GM18868 (cell line): ENCODE data around the gene LSM7.

Source experiments
- ATAC-seq: cut with Tn5 transposase; IDR thresholded peaks from one replicate; pipeline ENCODE4 v1.9.1; 2021; ENCODE audit warnings: mild to moderate bottlenecking, moderate library complexity; ENCODE audit not compliant: unreplicated experiment

The LSM7 gene

GRCh38 chr19:2328401-2329148, at the start of gene LSM7, which contains the start of gene SPPL2B:
Gene LSM7 (minus strand): TSS chr19:2328586. CDS start chr19:2328566, 20 bp downstream.
Gene SPPL2B (plus strand): TSS chr19:2328684. CDS start chr19:2328710, 26 bp downstream.
- peak; percentile 65 for ATAC-seq

DNA sequence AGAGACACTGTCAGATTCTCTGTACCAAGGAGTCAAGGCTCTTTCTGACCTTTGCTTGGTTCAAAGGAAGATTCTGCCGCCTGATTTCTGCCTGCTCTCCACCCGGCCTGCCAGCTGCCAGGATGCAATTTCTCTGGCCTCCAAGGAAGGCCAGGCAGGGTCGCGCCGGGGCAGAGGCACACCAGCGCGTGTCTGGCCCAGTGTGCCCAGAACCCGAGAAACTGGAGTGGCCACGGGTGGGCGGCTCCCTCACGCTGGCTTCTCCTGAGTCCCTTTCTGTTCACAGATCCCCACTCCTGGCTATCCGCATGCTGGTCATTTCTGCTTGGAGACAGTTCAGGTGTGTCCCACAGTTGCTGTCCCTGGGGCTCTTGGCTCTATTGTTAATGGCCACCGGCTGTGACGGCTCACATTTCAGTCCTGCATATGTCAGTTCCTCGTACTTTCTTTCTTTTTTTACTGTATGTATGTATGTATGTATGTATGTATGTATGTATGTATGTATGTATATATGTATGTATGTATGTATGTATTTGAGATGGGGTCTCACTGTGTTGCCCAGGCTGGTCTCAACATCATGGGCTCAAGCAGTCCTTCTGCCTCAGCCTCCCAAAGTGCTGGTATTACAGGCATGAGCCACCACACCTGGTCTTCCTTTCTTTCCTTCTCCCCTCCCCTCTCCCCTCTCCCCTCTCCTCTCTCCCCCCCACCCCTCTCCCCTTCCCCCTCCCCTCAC, 48.6 kb upstream of the LSM7 start:
- ATAC-seq, result no peak

- ATAC-seq, result no peak
Measured at GRCh38 chr19:2375353-2376121, 47.2 kb upstream of the LSM7 start.

DNA sequence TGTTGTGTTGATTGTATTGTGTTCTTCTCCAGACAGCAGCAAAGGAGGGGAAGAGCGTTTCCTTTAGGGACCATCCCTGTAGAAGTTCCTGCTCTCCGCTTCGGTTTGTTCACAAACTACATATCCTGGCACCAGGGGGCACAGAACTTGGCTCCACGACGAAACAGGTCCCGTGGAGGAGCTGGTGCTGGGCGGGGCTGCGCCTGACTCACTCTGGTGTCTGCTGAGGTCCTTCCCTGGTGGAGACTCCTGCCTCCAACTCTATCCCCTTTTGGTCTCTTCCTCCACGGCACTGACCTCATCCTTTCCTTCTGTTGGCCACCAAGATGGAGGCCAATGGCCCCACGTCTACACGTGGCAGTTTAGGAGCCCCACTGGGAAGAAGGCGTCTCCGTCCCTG, 46.4 kb upstream of the LSM7 start:
- no peak for ATAC-seq

GRCh38 chr19:2372076-2372612, 43.8 kb upstream of the LSM7 start:
- ATAC-seq, result no peak

DNA sequence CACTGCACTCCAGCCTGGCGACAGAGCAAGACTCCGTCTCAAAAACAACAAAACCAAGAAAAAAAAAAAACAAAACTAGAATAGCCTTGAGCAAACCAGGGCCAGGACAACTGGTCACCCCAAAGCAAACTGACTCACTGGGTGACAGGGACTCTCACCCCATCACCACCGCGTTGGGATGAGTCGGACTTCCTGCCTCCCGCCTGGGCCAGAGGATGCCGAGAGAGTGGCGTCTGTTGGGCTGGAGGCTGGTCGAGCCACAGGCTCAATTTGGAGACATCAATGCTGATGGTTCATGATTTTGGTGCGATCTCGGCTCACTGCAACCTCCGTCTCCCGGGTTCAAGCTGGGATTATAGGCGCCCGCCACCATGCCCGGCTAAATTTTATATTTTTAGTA, 43.3 kb upstream of the LSM7 start:
- no peak for ATAC-seq

DNA sequence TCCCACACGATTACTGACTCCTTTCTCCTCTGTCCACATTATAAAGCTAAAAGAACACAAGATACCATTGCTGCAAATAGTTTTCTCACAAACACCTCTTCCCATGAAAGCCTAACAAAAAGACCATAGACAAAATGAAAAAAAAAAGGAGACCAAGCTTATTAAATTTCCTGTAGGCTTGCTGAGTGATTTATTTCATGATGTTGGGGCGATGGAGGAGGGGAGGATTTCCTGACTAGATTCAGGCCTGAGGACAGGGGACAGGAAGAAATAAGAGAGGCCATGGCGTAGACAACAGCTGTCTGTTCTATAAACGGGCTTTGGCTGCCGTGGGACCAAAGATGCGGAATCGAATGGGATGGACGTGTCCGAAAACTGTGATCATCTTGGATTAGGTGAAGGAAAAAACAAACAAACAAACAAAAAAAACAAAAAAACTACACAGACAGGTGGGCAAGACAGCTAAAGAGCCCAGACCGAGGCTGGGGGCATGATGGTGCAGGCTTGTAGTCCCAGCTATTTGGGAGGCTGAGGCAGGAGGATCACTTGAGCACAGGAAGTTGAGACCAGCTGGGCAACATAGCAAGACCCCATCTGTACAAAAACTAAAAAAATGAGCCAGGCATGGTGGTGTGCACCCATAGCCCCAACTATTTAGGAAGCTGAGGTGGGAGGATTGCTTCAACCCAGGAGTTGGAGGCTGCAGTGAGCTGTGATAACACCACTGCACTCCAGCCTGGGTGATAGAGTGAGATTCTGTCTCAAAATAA, 37.0 kb upstream of the LSM7 start:
- ATAC-seq, result no peak

- ATAC-seq, result no peak
Measured at GRCh38 chr19:2363419-2363818, 35.0 kb upstream of the LSM7 start.

- ATAC-seq, result no peak
Measured at GRCh38 chr19:2362970-2363300, 34.5 kb upstream of the LSM7 start.

DNA sequence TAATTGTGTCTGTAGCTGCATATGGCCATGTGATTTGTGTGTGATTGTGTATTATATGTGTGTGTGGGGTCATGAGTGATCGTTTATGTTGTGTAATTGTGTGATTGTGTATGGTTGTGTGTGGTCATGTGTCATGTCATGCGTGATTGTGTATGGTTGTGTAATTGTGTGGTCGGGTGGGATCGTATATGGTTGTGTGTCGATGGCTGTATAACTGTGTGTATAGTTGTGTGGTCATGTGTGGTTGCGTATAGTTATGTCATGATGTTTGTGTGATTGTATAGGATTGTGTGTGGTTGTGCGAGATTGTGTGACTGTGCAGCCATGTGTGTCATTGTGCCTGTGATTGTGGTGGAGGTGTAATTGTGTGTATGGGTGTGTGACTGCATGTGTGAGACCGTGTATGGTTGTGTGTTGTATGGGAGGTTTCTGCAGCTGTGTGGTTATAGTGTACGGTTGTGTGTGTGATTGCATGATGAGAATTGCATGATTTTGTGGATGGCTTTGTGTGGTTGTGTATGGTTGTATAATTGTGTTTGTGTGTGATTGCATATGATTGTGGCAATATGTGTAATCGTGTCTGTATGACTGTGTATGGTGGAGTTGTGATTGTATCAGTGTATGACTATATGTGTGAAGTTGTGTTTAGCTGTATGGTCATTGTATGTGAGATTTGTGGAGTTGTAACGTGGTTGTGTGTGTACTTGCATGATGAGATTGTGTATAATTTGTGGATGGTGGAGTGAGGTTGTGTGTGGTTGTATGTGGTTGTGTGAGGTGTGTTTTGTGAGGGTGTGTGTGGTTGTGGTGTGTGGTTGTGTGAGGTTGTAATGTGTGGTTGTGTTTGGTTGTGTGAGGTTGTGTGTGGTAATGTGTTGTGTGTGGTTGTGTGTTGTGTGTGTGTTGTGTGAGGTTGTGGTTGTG, 33.9 kb upstream of the LSM7 start:
- ATAC-seq, result no peak

DNA sequence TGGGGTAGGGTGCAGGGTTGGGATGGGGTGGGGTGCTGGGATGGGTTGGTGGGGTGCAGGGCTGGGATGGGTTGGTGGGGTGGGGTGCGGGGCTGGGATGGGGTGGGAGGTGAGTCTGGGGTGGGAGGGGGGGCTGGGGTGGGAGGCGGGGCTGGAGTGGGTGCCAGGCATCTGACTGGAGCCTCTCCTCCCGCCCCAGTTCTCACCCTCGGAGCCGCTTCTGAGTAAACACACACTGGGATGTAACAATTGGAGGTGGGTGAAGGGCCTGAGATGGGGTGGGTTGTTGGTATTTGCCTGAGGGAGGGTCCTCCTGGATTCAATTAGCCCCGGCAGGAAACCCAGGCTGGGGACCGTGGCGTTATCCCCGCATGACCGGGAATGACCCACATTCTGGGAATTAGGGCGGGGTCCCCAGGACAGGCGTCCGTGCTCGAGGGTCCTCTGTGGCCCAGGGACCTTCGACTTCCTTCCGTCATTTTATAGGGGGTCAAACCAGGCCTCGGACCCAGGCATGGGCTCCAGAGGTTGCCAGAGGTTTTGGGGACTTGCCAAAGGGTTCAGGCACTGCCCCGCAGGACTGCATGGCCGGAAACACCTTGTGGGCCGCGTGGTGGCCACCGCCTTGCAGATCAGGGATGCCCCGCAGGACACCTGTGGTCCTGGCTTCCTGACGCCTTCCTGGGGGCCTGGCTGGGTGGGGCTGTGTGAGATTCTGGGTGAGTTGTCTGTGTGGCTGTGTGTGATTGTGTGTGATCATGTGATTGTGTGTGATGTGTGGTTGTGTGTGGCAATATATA, 33.1 kb upstream of the LSM7 start:
- no peak for ATAC-seq

DNA sequence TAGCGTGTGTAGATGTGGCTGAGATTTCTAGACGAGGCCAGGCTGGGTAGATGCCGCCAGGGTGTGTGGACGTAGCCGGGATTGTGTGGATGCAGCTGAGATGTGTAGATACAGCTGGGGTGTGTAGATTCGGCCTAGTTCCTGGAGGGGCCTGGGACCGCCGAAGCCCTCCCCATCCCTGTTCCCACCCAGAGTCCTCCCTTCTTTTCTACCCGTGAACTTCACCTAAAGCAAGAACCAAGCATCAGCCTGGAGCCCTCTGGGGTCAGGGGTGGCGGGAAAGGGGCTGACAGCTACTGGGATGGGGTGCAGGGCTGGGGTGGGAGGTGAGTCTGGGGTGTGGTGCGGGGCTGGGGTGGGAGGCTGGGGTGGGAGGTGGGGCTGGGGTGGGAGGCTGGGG, 32.4 kb upstream of the LSM7 start:
- ATAC-seq, result no peak

DNA sequence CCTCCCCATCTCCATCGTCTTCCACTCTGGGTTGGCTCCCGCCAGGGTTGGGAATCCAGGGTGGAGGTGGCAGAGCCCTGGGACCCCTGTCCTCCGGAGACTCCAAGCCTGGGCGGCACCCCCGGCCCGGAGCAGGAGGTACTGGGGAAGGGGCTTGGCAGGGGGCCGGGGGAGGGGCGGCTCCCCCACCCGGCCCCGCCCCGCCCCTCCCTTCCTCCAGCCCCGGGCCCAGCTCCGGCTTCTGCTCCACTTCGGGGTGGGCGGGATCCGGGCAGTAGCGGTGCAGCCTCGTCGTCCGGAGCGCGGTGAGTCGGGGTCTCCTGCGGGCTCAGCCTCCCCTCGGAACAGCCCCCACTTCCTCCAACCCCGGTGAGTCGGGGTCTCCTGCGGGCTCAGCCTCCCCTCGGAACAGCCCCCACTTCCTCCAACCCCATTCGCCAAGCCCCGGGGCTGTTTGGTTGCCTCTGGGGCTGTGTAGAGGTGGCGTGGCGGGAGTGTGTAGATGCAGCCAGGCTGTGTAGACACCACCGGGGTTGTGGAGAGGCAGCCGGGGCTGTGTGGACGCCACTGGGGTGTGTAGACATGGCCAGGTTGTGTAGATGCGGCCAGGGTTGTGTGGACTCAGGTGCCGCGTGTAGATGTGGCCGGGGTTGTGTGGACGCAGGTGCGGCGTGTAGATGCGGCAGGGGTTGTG, 31.8 kb upstream of the LSM7 start, which contains the start of gene TMPRSS9:
Gene TMPRSS9, plus strand, starts transcription at position 274 of the 694 bp plus-strand sequence. CDS start 29,521 bp downstream, outside the sequence.
- no peak for ATAC-seq

DNA sequence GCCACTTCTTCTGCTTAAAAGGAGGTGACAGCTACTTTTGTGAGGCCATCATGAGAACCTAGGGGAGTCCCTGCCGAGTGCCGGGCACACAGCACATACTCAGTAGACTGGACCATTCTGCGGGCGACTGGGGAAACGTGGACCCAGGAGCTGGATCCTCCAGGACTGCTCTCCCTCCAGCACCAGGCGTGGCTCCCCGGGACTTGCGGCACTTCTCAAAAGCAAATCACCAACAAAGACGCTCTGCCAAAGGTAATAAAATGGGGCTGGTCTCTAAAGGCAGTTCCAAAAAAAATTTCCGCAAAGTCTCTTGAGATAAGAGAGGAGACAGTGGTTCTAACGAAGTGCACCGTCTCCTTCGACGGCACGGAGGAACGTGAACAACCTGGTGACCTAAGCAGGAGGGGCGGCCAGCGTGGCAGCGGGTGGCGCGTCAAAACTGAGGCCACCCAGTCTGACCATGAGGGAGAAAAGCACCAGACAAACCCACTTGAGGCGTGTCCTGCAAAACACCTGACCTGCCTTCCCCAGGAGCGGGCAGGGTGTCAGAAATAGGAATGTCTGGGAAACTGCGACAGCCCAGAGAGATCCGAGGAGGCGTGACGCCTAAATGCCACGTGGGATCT, 30.3 kb upstream of the LSM7 start:
- no peak for ATAC-seq

DNA sequence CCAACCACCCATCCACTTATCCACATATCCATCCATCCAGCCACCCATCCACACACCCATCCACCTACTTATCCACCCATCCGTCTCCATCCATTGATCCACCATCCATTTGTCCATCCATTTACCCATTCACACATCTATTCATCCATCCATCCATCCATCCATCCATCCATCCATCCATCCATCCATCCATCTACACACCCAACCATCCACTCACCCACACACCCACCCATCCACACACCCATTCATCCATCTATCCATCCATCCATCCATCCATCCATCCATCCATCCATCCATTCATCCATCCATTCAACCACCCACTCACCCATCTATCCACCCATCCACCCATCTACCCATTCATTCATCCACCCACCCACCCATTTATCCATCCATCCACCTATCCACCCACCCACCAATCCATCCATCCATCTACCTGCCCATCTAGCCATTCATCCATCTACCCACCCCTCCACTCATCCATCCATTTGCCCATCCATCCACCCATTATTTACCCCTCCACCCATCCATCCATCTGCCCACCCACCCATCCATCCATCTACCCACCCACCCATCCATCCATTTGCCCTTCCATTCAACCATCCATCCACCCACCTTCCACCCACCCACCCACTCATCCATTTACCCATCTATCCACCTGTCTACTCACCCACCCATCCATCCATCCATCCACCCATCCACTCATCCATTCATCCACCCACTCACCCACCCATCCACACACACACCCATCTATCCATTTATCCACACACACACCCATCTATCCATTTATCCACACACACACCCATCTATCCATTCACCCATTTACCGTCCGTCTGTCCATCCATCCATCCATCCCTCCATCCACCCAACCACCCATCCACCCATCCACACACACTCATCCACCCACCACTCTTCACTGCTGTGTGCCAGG, 29.2 kb upstream of the LSM7 start:
- no peak for ATAC-seq

- ATAC-seq, result no peak
Measured at GRCh38 chr19:2356036-2356646, 27.8 kb upstream of the LSM7 start.
